Breast epithelium (tissue), 4 donors: Measurements from ENCODE around the gene RASAL3. TPM values are rescaled to one million over a fixed set of nuclear protein-coding genes. Genes with fewer than 3 reads are reported as not detected.
A peak's percentile ranks its signal among the peaks of the same experiment; 100 is the strongest.

ENCODE experiments used
- DNase-seq, 2 donors: peaks; one replicate each; pipeline ENCODE4 v3.0.0-alpha.2; 2019; ENCODE audit warnings: low spot score in 2 of 2
- H3K27ac ChIP-seq, 2 donors: fragments of 200-600 bp; sonication (generic) in 1 of 2; one replicate each; pipeline ENCODE4 v1.5.1; 2016 to 2019; ENCODE audit warnings: mild to moderate bottlenecking in 1 of 2
- H3K27me3 ChIP-seq, 2 donors: fragments of 200-600 bp; sonication (generic) in 1 of 2; one replicate each; pipeline versions ENCODE4 v1.5.1 to v1.6.0; 2017 to 2019; ENCODE audit warnings: control low read depth in 1 of 2, mild to moderate bottlenecking in 1 of 2
- H3K36me3 ChIP-seq: fragments of 200-600 bp; one replicate; pipeline ENCODE4 v1.5.1; 2019
- H3K4me1 ChIP-seq, 2 donors: fragments of 200-600 bp; sonication (generic); one replicate each; pipeline ENCODE4 v1.5.1; 2016 to 2019; ENCODE audit warnings: control low read depth in 1 of 2
- H3K4me3 ChIP-seq, 3 donors: fragments of 200-600 bp; sonication (generic); 1 replicate in 2 of 3; 2 replicates in 1 of 3; pipeline ENCODE4 v1.5.1; 2016 to 2019; ENCODE audit warnings: mild to moderate bottlenecking in 3 of 3, moderate library complexity in 2 of 3
- H3K9me3 ChIP-seq, 2 donors: fragments of 200-600 bp; sonication (generic) in 1 of 2; one replicate each; pipeline ENCODE4 v1.5.1; 2016 to 2019; ENCODE audit warnings: control low read depth in 1 of 2
- POLR2A ChIP-seq: fragments of 450-650 bp; IDR thresholded peaks from one replicate; pipeline ENCODE4 v1.6.1; 2016; ENCODE audit warnings: antibody characterized with exemption, mild to moderate bottlenecking, moderate library complexity
- POLR2AphosphoS5 ChIP-seq, 3 donors: sonication (generic); formaldehyde crosslinking; IDR thresholded peaks; one replicate each; pipeline ENCODE4 v1.6.1; 2017; ENCODE audit warnings: antibody characterized with exemption in 3 of 3
- intact Hi-C: fragments of 100-400 bp; cut with DNase I; formaldehyde crosslinking; loops from one replicate; pipeline ENCODE4 v1.15.1; 2023; ENCODE audit warnings: low total_unique reads
- total RNA-seq, 3 donors: library from RNA; depleted of rRNA; stranded (reverse); fragments of >200 nt; gene quantifications; one replicate each; pipeline ENCODE4 v1.1.0, GENCODE V29; 2016
- TF ChIP-seq, protein P1 (sequence below), 3 donors: fragments of 450-650 bp; IDR thresholded peaks; one replicate each; pipeline ENCODE4 v1.5.1; 2016 to 2017; ENCODE audit warnings: antibody characterized with exemption in 3 of 3, mild to moderate bottlenecking in 3 of 3, moderate library complexity in 3 of 3

Gene RASAL3
- total RNA-seq, 3 donors from 2014 or later: 1.8 to 5.9 (median 3.4) TPM

DNA sequence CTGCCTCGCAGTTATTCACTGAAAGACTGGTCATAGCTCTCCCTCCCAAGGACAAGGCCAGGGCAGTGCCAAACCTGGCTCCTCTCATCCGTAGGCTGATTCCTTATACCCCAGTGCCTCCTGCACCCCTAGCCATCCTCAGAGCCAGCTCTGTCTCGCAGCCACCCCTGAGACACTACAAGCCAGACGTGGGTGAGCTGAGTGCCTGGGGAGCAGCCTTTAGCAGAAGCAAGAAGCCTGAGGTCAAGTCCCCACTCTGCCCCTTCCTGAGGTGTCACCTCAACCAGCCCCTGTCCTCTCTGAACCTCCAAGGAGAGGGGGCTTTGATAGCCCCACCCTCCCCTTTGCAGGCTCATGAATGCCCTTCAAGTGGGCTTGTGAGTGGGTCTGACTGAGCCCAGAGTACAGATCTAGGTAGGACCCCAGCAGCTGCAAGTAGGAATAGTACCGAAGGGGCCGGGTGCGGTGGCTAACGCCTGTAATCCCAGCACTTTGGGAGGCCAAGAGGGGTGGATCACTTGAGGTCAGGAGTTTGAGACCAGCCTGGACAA, 30.8 kb downstream of the RASAL3 start:
- H3K4me3 ChIP-seq: peak overlapping the region; percentile 87 to 98 (median 96)
- peaks cover 2% of the 10 kb centered on the region for H3K36me3 ChIP-seq
- H3K9me3 ChIP-seq: no peaks in the 10 kb centered on the region
- intact Hi-C loops: loop anchor here (5.0 kb wide), 1 partner anchor 861 kb away; the partner anchor contains the start of gene NDUFB7
- DNase-seq: no peak
- H3K27ac ChIP-seq: peak overlapping the region; percentile 54 to 62
- peaks cover 9 to 15% of the 10 kb centered on the region in 2 donors for H3K4me1 ChIP-seq
- TF ChIP-seq POLR2A (no peak), POLR2AphosphoS5 (IDR thresholded peaks at IDR 0.05) (no peak)
- TF ChIP-seq, protein P1, sequence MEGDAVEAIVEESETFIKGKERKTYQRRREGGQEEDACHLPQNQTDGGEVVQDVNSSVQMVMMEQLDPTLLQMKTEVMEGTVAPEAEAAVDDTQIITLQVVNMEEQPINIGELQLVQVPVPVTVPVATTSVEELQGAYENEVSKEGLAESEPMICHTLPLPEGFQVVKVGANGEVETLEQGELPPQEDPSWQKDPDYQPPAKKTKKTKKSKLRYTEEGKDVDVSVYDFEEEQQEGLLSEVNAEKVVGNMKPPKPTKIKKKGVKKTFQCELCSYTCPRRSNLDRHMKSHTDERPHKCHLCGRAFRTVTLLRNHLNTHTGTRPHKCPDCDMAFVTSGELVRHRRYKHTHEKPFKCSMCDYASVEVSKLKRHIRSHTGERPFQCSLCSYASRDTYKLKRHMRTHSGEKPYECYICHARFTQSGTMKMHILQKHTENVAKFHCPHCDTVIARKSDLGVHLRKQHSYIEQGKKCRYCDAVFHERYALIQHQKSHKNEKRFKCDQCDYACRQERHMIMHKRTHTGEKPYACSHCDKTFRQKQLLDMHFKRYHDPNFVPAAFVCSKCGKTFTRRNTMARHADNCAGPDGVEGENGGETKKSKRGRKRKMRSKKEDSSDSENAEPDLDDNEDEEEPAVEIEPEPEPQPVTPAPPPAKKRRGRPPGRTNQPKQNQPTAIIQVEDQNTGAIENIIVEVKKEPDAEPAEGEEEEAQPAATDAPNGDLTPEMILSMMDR (IDR thresholded peaks at IDR 0.05): no peak
- no peaks in the 10 kb centered on the region for H3K27me3 ChIP-seq

DNA sequence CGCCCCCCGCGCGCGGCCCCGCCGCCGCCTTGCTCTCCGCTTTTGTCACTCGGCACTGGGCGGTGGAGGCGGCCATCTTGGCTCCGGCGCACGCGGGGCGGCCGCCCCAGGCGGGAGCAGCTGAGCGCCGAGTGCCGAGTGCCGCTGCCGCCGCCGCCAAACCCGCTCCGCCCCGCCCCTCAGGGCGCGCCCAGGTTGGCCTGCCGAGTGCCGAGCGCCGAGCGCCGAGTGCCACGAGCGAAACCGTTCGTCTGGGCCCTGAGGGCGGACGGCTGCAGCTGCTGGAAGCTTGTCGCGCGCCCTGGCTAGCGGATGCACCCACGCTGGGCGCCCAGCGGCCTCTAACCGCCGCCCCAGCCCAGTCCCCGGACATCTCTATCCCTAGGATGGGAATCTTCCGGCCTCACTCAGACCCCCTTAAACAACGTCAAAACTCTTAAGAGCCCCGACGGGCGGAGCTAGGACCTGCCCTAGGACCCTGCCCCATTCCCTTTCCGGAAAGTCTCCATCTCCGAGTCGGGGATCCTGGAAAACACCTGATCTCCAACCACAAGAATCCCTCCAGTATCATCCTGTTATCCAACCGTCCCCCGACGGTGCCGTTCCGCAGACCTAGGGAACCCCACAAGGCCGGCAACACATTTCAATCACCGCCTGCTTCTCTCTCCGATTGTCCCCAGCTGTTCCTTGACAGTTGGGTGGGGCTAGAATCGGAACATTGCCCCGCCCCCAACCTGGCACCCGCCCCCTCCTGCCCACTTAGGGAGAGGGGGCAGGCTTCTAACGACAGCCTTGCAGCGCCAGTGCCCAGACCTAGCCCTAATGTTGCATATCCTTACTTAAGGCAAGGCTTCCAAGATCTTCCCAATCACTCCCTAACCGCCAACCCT, 31.5 kb downstream of the RASAL3 start:
- DNase-seq: peak; percentile 78 to 92
- TF ChIP-seq POLR2A (no peak), POLR2AphosphoS5 (IDR thresholded peaks at IDR 0.05) (peak in 2 of 3 donors; percentile 37 to 40)
- Histone ChIP-seq H3K9me3 (no peaks in the 10 kb centered on the region), H3K4me3 (peak overlapping the region; percentile 87 to 98 (median 96)), H3K27ac (peak overlapping the region; percentile 54 to 62), H3K27me3 (no peaks in the 10 kb centered on the region), H3K4me1 (peaks cover 9 to 15% of the 10 kb centered on the region in 2 donors), H3K36me3 (peaks cover 3% of the 10 kb centered on the region)
- intact Hi-C loops: loop anchor here (5.0 kb wide), 1 partner anchor 861 kb away; the partner anchor contains the start of gene NDUFB7

DNA sequence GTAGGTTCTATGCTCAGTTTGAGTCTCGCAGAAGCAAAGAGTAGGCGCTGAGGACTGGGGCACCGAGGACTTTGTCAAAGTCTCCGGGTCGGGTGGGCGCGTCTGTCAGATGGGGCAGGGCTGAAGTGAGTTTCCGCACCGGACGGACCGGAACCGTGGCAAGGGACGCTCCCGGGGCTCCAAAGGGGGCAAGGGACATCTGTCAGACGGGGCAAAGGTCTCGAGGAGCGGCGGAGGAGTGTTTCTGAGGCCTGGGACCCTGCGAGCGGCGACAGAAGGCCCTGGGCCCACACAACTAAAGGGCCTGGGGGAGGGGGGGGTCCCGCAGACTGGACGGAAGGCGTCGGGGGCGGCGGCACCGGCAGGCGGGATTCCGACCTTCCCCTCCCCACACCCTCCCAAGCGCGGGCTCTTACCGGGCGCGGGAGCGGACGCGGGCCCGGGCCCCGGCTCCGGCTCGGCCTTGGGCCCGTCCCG, 32.3 kb downstream of the RASAL3 start:
- Histone ChIP-seq H3K27me3 (no peaks in the 10 kb centered on the region), H3K36me3 (peaks cover 3% of the 10 kb centered on the region), H3K27ac (peak overlapping the region; percentile 57 to 69), H3K4me3 (peak overlapping the region; percentile 87 to 98 (median 96)), H3K4me1 (peaks cover 9 to 15% of the 10 kb centered on the region in 2 donors), H3K9me3 (no peaks in the 10 kb centered on the region)
- DNase-seq: no peak
- intact Hi-C loops: loop anchor here (5.0 kb wide), 1 partner anchor 860 kb away; the partner anchor contains the start of gene NDUFB7
- TF ChIP-seq POLR2AphosphoS5 (IDR thresholded peaks at IDR 0.05): no peak
- no peak for TF ChIP-seq POLR2A
- TF ChIP-seq, protein P1 (IDR thresholded peaks at IDR 0.05): no peak

DNA sequence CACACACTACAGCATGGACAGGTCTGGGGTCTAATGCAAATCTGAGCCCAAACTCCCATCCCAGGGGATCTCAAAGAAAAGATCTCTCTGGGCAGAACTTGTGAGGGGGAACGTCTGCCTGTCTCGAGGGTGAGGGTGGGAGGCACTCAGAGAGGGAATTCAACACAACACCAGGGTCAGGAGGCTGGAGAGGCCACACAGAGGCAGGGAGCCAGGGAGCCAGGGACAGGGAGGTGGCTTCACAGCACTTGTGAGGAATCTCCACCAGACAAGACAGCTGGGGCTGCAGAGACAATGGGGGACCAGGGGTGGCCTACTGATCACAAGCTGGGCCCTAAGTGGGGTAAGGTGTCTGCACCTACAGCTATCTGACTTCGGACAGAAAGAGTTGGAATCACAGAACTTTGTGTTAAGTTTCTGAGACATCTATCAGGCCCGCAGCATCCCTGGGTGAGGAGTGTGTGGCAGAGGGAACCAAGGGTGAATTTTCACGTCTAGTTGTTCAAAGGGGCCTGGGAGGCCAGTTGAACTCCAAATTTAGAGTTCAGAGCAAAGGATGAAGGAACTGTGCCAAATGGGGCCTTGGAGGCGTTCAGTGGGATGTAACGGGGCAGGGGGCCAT, 32.8 kb downstream of the RASAL3 start:
- Histone ChIP-seq H3K27ac (no peak overlapping the region), H3K9me3 (no peaks in the 10 kb centered on the region), H3K4me3 (peak overlapping the region; percentile 87 to 98 (median 96)), H3K36me3 (peaks cover 3% of the 10 kb centered on the region), H3K4me1 (peaks cover 9 to 15% of the 10 kb centered on the region in 2 donors), H3K27me3 (no peaks in the 10 kb centered on the region)
- no peak for TF ChIP-seq POLR2AphosphoS5 (IDR thresholded peaks at IDR 0.05)
- TF ChIP-seq, protein P1 (IDR thresholded peaks at IDR 0.05): no peak
- TF ChIP-seq POLR2A: no peak
- intact Hi-C loops: loop anchor here (5.0 kb wide), 1 partner anchor 859 kb away; the partner anchor contains the start of gene NDUFB7
- no peak for DNase-seq

DNA sequence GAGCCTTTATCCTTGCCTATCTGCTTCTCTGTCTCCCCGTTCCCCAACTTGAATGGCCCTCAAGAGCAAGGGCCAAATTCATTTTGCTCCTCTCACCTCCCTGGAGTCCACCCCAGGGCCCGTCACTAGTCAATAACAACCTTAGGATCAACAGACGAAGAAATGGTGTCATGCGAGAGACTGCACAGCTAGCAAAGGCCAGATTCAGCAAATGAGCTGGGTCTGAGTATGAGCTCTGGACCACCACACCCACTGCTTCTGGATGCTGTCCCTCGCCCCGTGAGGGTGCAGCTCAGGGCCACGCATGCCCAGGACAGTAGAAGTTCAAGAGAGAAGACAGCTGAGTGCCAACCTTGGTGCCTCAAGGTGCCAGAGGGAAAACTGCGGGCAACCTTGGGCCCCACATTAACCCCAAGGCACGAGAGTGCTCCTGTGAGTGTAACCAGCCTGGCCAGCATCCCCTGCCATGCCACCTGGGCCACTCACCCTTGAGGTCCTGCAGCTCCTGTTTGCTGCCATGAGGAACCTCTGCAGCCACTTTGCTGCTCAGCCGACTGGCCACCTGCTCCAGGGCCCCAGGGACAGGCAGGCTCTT, 33.7 kb downstream of the RASAL3 start:
- no peaks in the 10 kb centered on the region for H3K27me3 ChIP-seq
- no peak for DNase-seq
- peak overlapping the region in 1 of 3 donors; percentile 98 for H3K4me3 ChIP-seq
- no peaks in the 10 kb centered on the region for H3K9me3 ChIP-seq
- H3K27ac ChIP-seq: no peak overlapping the region
- TF ChIP-seq, protein P1 (IDR thresholded peaks at IDR 0.05): no peak
- TF ChIP-seq POLR2AphosphoS5 (IDR thresholded peaks at IDR 0.05) (no peak), POLR2A (no peak)
- intact Hi-C loops: loop anchor here (5.0 kb wide), 1 partner anchor 858 kb away; the partner anchor contains the start of gene NDUFB7
- peaks cover 3% of the 10 kb centered on the region for H3K36me3 ChIP-seq
- H3K4me1 ChIP-seq: peaks cover 9 to 15% of the 10 kb centered on the region in 2 donors
